Right renal cortex interstitium (tissue), 3 donors: Measurements from ENCODE around the gene CNGA1. TPM values are rescaled to one million over a fixed set of nuclear protein-coding genes. Genes with fewer than 3 reads are reported as not detected.
"Not testable (repeated sequence)": the region's sequence is repeated elsewhere in the genome, so short reads cannot be mapped to it uniquely, and the experiment has no call there.

ENCODE experiments used
- DNase-seq, 3 donors: peaks; one replicate each; pipeline ENCODE4 v3.0.0-alpha.2; 2013; ENCODE audit warnings: low read depth in 3 of 3, low spot score in 2 of 3
- polyA plus RNA-seq, 3 donors: library from polyadenylated mRNA; unstranded; fragments of 120-200 nt; gene quantifications; one replicate each; pipeline ENCODE4 v1.2.1, GENCODE V29; 2013; ENCODE audit not compliant: insufficient read length in 3 of 3

Gene CNGA1
- polyA plus RNA-seq, 3 donors = 4.0 to 6.5 (median 4.2) TPM

GRCh38 chr4:47974566-47974965 is 41.9 kb downstream of the CNGA1 start:
- no peak for DNase-seq

GRCh38 chr4:47972721-47973120 is 43.8 kb downstream of the CNGA1 start:
- DNase-seq = no peak

- no peak for DNase-seq
Observed at GRCh38 chr4:47972181-47972580, 44.3 kb downstream of the CNGA1 start.

- DNase-seq = no peak
Observed at GRCh38 chr4:47968847-47969246, 47.6 kb downstream of the CNGA1 start.

- DNase-seq = no peak
Observed at GRCh38 chr4:47954677-47955076, 61.8 kb downstream of the CNGA1 start.

- DNase-seq = no peak
Observed at GRCh38 chr4:47954245-47954644, 62.2 kb downstream of the CNGA1 start.

GRCh38 chr4:47945930-47946726 is 70.4 kb downstream of the CNGA1 start:
- DNase-seq = no peak

GRCh38 chr4:47942081-47942819 is 74.2 kb downstream of the CNGA1 start:
- no peak for DNase-seq

- no peak for DNase-seq
Observed at GRCh38 chr4:47939456-47939855, 77.0 kb downstream of the CNGA1 start.

GRCh38 chr4:47936336-47936735 is 80.1 kb downstream of the CNGA1 start:
- DNase-seq = no peak

GRCh38 chr4:47933840-47934239 is 82.6 kb downstream of the CNGA1 start:
- DNase-seq = peak in 1 of 3 donors; percentile 13

GRCh38 chr4:47930971-47931804 is 85.3 kb downstream of the CNGA1 start:
- DNase-seq = no peak

- DNase-seq = no peak
Observed at GRCh38 chr4:47929682-47930201, 86.7 kb downstream of the CNGA1 start.

- peak in 2 of 3 donors; percentile 45 to 66 for DNase-seq
Observed at GRCh38 chr4:47926667-47927258, 89.7 kb downstream of the CNGA1 start.

- not testable (repeated sequence) for DNase-seq
Observed at GRCh38 chr4:47923261-47923608, 93.2 kb downstream of the CNGA1 start.

- not testable (repeated sequence) for DNase-seq
Observed at GRCh38 chr4:47922436-47923260, 93.8 kb downstream of the CNGA1 start.

- not testable (repeated sequence) for DNase-seq
Observed at GRCh38 chr4:47917163-47917562, 99.3 kb downstream of the CNGA1 start.

- DNase-seq = no peak
Observed at GRCh38 chr4:47915378-47915777, 101.1 kb downstream of the CNGA1 start.

GRCh38 chr4:47914926-47915237 is 101.6 kb downstream of the CNGA1 start:
- no peak for DNase-seq
